Measurements from ENCODE around the gene OR2T11. TPM values are rescaled to one million over a fixed set of nuclear protein-coding genes. Genes with fewer than 3 reads are reported as not detected.

The OR2T11 gene
- total RNA-seq, 1 experiment from 2014 or later: not detected

- H3K4me1 ChIP-seq (ENCODE audit: insufficient read depth, low read length): no peaks in the 10 kb centered on the region
- H4K91ac ChIP-seq (ENCODE audit: insufficient read length, low read depth, low read length): no peak overlapping the region
- Mint-ChIP-seq H3K27me3 (ENCODE audit: low read depth) (no peaks in the 10 kb centered on the region; the same call in 1 of the 2 replicates), H3K9me3 (peaks cover 87 to 88% of the 10 kb centered on the region in 2 experiments), H3K4me3 (no peak overlapping the region), H3K36me3 (ENCODE audit: insufficient read depth in 1 of 3, low read depth in 3 of 3) (peaks cover 5 to 24% (median 6%) of the 10 kb centered on the region in 3 experiments; a peak in 4 of 7 replicates), H3K27ac (no peak overlapping the region), H3K4me1 (no peaks in the 10 kb centered on the region)
- TF ChIP-seq CTCF (conservative IDR thresholded peaks at IDR 0.05): no peak
- H3K4me2 ChIP-seq (ENCODE audit: insufficient read depth, insufficient read length, low read length): no peak overlapping the region
- no peaks in the 10 kb centered on the region for H3K27me3 ChIP-seq (ENCODE audit: insufficient read depth, low read length)
- no peak overlapping the region for H2BK20ac ChIP-seq (ENCODE audit: low read depth, low read length, poor library complexity, severe bottlenecking)
- H4K8ac ChIP-seq (replicated peaks; ENCODE audit: insufficient read length, low read depth, low read length): no peak overlapping the region
- WGBS (ENCODE audit: extremely low coverage, insufficient read length, low lambda C conversion rate): no CpG with 5 or more reads among the region's 7 CpGs
- no peak overlapping the region for H3K23ac ChIP-seq (ENCODE audit: insufficient read length, low read depth, low read length)
- H3K4ac ChIP-seq (ENCODE audit: low read depth, low read length): no peak overlapping the region
- H4K20me1 ChIP-seq (ENCODE audit: control insufficient read depth, insufficient read depth, insufficient read length): no peaks in the 10 kb centered on the region
- no peak overlapping the region for H3K18ac ChIP-seq (ENCODE audit: insufficient read length, low read depth, low read length)
- no peak overlapping the region for H2AFZ ChIP-seq (ENCODE audit: low read length)
- no peak overlapping the region for H3K14ac ChIP-seq (ENCODE audit: insufficient read depth, low read length)
- no peaks in the 10 kb centered on the region for H3K79me1 ChIP-seq (ENCODE audit: insufficient read depth, low read depth, low read length, poor library complexity, severe bottlenecking)
- H3K27ac ChIP-seq (ENCODE audit: insufficient read length, low read depth, low read length): no peak overlapping the region
- no peak overlapping the region for H2AK5ac ChIP-seq (ENCODE audit: insufficient read length, low read length)
- no peak overlapping the region for H4K5ac ChIP-seq (ENCODE audit: insufficient read length, low read depth, low read length)
- H3T11ph ChIP-seq (ENCODE audit: low read length): no peak overlapping the region
- no peaks in the 10 kb centered on the region for H3K23me2 ChIP-seq (ENCODE audit: insufficient read length, low read depth, low read length, poor library complexity, severe bottlenecking)
- H2BK5ac ChIP-seq (ENCODE audit: insufficient read length, low read length): no peak overlapping the region
- no peak overlapping the region for H2BK15ac ChIP-seq (ENCODE audit: low read depth, low read length)
- H3K9me3 ChIP-seq (ENCODE audit: control insufficient read depth, low read depth, low read length): peaks cover 76% of the 10 kb centered on the region
- no peak overlapping the region for H3K9ac ChIP-seq (ENCODE audit: extremely low read depth, insufficient read length, low read length)
- no peak overlapping the region for H2BK120ac ChIP-seq (ENCODE audit: low read depth, low read length, poor library complexity, severe bottlenecking)
- no peak overlapping the region for H3K56ac ChIP-seq (ENCODE audit: insufficient read length, low read depth, low read length)
- no peaks in the 10 kb centered on the region for H3K79me2 ChIP-seq (ENCODE audit: insufficient read depth, low read length)
- DNase-seq: no peak
- no peak overlapping the region for H2BK12ac ChIP-seq (ENCODE audit: insufficient read length, low read depth, low read length)
Observed at GRCh38 chr1:248618119-248618518, 16.8 kb downstream of the OR2T11 start.
